Neuronal stem cell (in vitro differentiated cells): ENCODE measurements around the gene CTNNBL1.

Experiments
- DNase-seq: peaks from one replicate; pipeline ENCODE4 v3.0.0-alpha.2; 2013; ENCODE audit warnings: low spot score
- H2AFZ ChIP-seq: one replicate; pipeline ENCODE4 v1.6.1; 2013; ENCODE audit warnings: mild to moderate bottlenecking, low read length, inconsistent platforms
- H2AK5ac ChIP-seq: 2 replicates; pipeline ENCODE4 v1.6.1; 2013; ENCODE audit warnings: low read depth, mild to moderate bottlenecking, inconsistent platforms, low read length, moderate library complexity, mixed read lengths
- H2BK120ac ChIP-seq: 2 replicates; pipeline ENCODE4 v1.6.1; 2013; ENCODE audit warnings: low read depth, mild to moderate bottlenecking, inconsistent platforms, low read length, moderate library complexity, mixed read lengths
- H2BK12ac ChIP-seq: one replicate; pipeline ENCODE4 v1.6.1; 2013; ENCODE audit warnings: low read length, inconsistent platforms
- H2BK15ac ChIP-seq: 2 replicates; pipeline ENCODE4 v1.6.1; 2013; ENCODE audit warnings: mild to moderate bottlenecking, low read length, inconsistent platforms, mixed read lengths
- H2BK5ac ChIP-seq: one replicate; pipeline ENCODE4 v1.6.1; 2013; ENCODE audit warnings: inconsistent platforms, mild to moderate bottlenecking, low read length, moderate library complexity
- H3K14ac ChIP-seq: one replicate; pipeline ENCODE4 v1.6.1; 2013; ENCODE audit warnings: low read length, inconsistent platforms
- H3K18ac ChIP-seq: 2 replicates; pipeline ENCODE4 v1.6.1; 2013; ENCODE audit warnings: low read length, inconsistent platforms
- H3K23ac ChIP-seq: 2 replicates; pipeline ENCODE4 v1.6.1; 2013; ENCODE audit warnings: low read depth, mild to moderate bottlenecking, mixed read lengths, low read length, inconsistent platforms; ENCODE audit not compliant: poor library complexity
- H3K27ac ChIP-seq: replicated peaks from 3 replicates; pipeline ENCODE4 v1.5.1; 2013; ENCODE audit warnings: low read length, inconsistent platforms
- H3K27me3 ChIP-seq, 3 experiments: 2 replicates each; pipeline ENCODE4 v1.6.1; 2013; ENCODE audit warnings: low read length in 3 of 3, mild to moderate bottlenecking in 2 of 3, inconsistent platforms in 1 of 3, low read depth in 1 of 3, mixed read lengths in 1 of 3, moderate library complexity in 1 of 3; ENCODE audit not compliant: control insufficient read depth in 3 of 3, insufficient read depth in 3 of 3
- H3K36me3 ChIP-seq, 2 donors: replicated peaks in 1 of 2; 2 replicates each; pipeline ENCODE4 v1.6.1; 2013; ENCODE audit warnings: low read length in 2 of 2; ENCODE audit not compliant: control insufficient read depth in 2 of 2, insufficient read depth in 2 of 2
- H3K4ac ChIP-seq: 2 replicates; pipeline ENCODE4 v1.6.1; 2013; ENCODE audit warnings: inconsistent platforms, mild to moderate bottlenecking, low read length, moderate library complexity
- H3K4me1 ChIP-seq, 2 donors: 1 replicate in 1 of 2; 2 replicates in 1 of 2; pipeline ENCODE4 v1.6.1; 2013; ENCODE audit warnings: low read length in 2 of 2, low read depth in 1 of 2; ENCODE audit not compliant: control insufficient read depth in 2 of 2, insufficient read depth in 1 of 2
- H3K4me2 ChIP-seq: one replicate; pipeline ENCODE4 v1.6.1; 2013; ENCODE audit warnings: mild to moderate bottlenecking, low read length, inconsistent platforms; ENCODE audit not compliant: insufficient read depth, poor library complexity, severe bottlenecking
- H3K4me3 ChIP-seq, 2 donors: 2 replicates each; pipeline ENCODE4 v1.5.1; 2013; ENCODE audit warnings: low read length in 2 of 2, mild to moderate bottlenecking in 2 of 2, inconsistent platforms in 1 of 2, moderate library complexity in 1 of 2
- H3K79me1 ChIP-seq: one replicate; pipeline ENCODE4 v1.6.1; 2013; ENCODE audit warnings: low read depth, mild to moderate bottlenecking, inconsistent platforms, low read length, moderate library complexity
- H3K9ac ChIP-seq: one replicate; pipeline ENCODE4 v1.6.1; 2013; ENCODE audit warnings: mild to moderate bottlenecking, low read depth, low read length, inconsistent platforms; ENCODE audit not compliant: poor library complexity
- H3K9me3 ChIP-seq, 2 donors: replicated peaks in 1 of 2; 2 replicates each; pipeline versions ENCODE3 to v1.6.1; 2013; ENCODE audit warnings: low read length in 2 of 2, mild to moderate bottlenecking in 2 of 2, inconsistent platforms in 1 of 2, low read depth in 1 of 2, mixed read lengths in 1 of 2, moderate library complexity in 1 of 2; ENCODE audit not compliant: control insufficient read depth in 2 of 2, insufficient read depth in 1 of 2
- H4K8ac ChIP-seq: one replicate; pipeline ENCODE4 v1.6.1; 2013; ENCODE audit warnings: low read depth, mild to moderate bottlenecking, inconsistent platforms, low read length, moderate library complexity
- H4K91ac ChIP-seq: one replicate; pipeline ENCODE4 v1.6.1; 2013; ENCODE audit warnings: low read length, low read depth, mild to moderate bottlenecking, inconsistent platforms; ENCODE audit not compliant: poor library complexity
- WGBS, 2 donors: extraction: QIAGEN DNeasy Blood & Tissue Kit; methylation state at CpG; one replicate each; pipeline ENCODE4 v1.1.7; 2013; ENCODE audit warnings: missing lambda C conversion rate in 2 of 2, mixed read lengths in 1 of 2; ENCODE audit not compliant: insufficient read length in 2 of 2, insufficient replicate concordance in 1 of 2; ENCODE audit errors: extremely low coverage in 2 of 2; 5-methylcytosine and 5-hydroxymethylcytosine counted together

CTNNBL1 gene

DNA sequence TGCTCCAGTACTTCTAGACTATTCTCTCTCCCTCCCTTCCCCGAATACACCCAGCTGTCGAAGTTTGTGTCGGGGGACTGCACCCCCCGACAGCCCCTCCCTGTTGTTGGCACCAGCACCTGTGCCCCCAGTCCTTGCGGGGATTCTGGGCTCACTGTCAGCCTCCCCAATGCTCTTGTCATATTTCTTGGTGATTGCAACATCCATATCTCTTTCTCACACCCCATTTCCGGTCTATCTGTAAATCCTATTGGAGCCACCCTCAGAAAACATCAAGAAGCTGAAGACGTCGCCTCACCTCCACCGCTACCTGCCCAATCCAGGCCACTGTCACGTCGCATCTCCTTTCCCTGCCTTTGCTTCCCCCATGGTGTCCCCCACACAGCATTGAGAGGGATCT is 176.5 kb downstream of the CTNNBL1 start:
- Histone ChIP-seq H4K8ac (no peak overlapping the region), H4K91ac (no peak overlapping the region), H3K18ac (peak overlapping the region; percentile 23), H2BK12ac (no peak overlapping the region), H3K23ac (peak overlapping the region; percentile 6), H3K4me1 (peaks cover 19 to 21% of the 10 kb centered on the region in 2 donors), H2BK15ac (no peak overlapping the region), H3K4ac (no peak overlapping the region), H2AK5ac (no peak overlapping the region), H3K14ac (peak overlapping the region; percentile 32), H2BK120ac (no peak overlapping the region), H3K9ac (no peak overlapping the region), H3K27ac (no peak overlapping the region), H3K36me3 (peaks cover 14 to 26% of the 10 kb centered on the region in 2 donors), H2BK5ac (peak overlapping the region; percentile 55), H3K79me1 (no peaks in the 10 kb centered on the region), H2AFZ (no peak overlapping the region), H3K9me3 (peaks cover 0 to 2% of the 10 kb centered on the region in 2 donors), H3K27me3 (no peaks in the 10 kb centered on the region), H3K4me2 (no peak overlapping the region), H3K4me3 (no peak overlapping the region)
- WGBS, 2 donors = no CpG with 5 or more reads among the region's 11 CpGs
- no peak for DNase-seq

DNA sequence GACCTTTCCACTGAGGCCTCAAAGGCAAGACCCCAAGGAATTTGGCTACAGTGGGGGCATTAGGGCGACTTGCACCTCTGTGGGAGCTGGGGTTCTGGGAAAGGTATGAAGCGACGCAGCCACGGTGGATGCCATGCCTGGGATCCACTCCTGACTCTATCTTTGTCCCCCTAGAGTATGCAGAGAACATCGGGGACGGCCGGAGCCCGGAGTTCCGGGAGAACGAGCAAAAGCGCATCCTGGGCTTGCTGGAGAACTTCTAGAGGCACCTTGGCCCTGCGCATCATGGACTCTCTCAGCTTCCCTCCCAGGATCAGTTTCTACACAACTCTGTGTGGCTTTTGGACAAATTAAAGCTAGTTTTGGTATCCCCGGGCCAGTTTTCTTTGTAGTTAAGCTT is 177.9 kb downstream of the CTNNBL1 start:
- Histone ChIP-seq H3K14ac (no peak overlapping the region), H2AK5ac (no peak overlapping the region), H3K9ac (no peak overlapping the region), H3K27ac (no peak overlapping the region), H2BK15ac (no peak overlapping the region), H3K36me3 (peaks cover 14 to 17% of the 10 kb centered on the region in 2 donors), H2BK12ac (no peak overlapping the region), H4K91ac (peak overlapping the region; percentile 39), H3K23ac (peak overlapping the region; percentile 27), H3K27me3 (no peaks in the 10 kb centered on the region), H2BK5ac (no peak overlapping the region), H2BK120ac (no peak overlapping the region), H3K4ac (peak overlapping the region; percentile 56), H3K4me2 (no peak overlapping the region), H3K4me3 (no peak overlapping the region), H3K79me1 (no peaks in the 10 kb centered on the region), H4K8ac (no peak overlapping the region), H3K4me1 (peaks cover 19 to 21% of the 10 kb centered on the region in 2 donors), H3K9me3 (peaks cover 0 to 2% of the 10 kb centered on the region in 2 donors), H2AFZ (no peak overlapping the region), H3K18ac (no peak overlapping the region)
- no CpG with 5 or more reads among the region's 13 CpGs for WGBS, 2 donors
- DNase-seq = no peak

DNA sequence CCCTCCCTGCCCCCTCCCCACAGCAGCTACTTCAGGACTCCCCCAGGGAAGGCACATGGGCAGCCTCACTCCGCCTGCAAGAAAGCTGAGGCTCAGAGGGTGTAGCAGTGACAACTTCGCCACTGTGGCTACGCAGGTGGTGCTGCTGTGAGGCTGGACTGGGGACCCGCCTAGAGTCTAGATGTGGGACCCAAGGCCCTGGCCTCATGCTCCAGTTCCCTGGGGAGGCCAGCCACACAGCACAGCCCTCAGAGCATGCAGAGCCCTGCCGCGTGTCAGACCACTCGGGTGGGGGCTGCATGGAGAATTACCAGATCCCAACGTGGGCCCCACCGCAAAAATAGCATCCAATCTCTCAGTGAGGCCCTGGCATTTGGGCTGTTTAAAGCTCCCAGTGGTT is 178.3 kb downstream of the CTNNBL1 start:
- Histone ChIP-seq H3K27ac (no peak overlapping the region), H4K8ac (no peak overlapping the region), H4K91ac (no peak overlapping the region), H3K4me3 (no peak overlapping the region), H3K9ac (no peak overlapping the region), H3K14ac (no peak overlapping the region), H2BK15ac (no peak overlapping the region), H3K27me3 (no peaks in the 10 kb centered on the region), H2AK5ac (no peak overlapping the region), H3K36me3 (peaks cover 14 to 17% of the 10 kb centered on the region in 2 donors), H3K4me1 (peaks cover 19 to 21% of the 10 kb centered on the region in 2 donors), H3K23ac (no peak overlapping the region), H2AFZ (no peak overlapping the region), H2BK120ac (no peak overlapping the region), H3K18ac (peak overlapping the region; percentile 55), H3K4ac (no peak overlapping the region), H3K9me3 (peaks cover 0 to 2% of the 10 kb centered on the region in 2 donors), H3K4me2 (no peak overlapping the region), H3K79me1 (no peaks in the 10 kb centered on the region), H2BK5ac (no peak overlapping the region), H2BK12ac (no peak overlapping the region)
- no CpG with 5 or more reads among the region's 9 CpGs for WGBS, 2 donors
- DNase-seq = no peak

- Histone ChIP-seq H2AFZ (no peak overlapping the region), H3K36me3 (peaks cover 13 to 17% of the 10 kb centered on the region in 2 donors), H3K9ac (peak overlapping the region; percentile 68), H2BK5ac (peak overlapping the region; percentile 68), H3K14ac (peak overlapping the region; percentile 31), H3K79me1 (no peaks in the 10 kb centered on the region), H3K9me3 (peaks cover 0 to 2% of the 10 kb centered on the region in 2 donors), H3K23ac (peak overlapping the region; percentile 82), H3K27ac (no peak overlapping the region), H4K8ac (peak overlapping the region; percentile 57), H3K4ac (no peak overlapping the region), H3K4me1 (peaks cover 6 to 13% of the 10 kb centered on the region in 2 donors), H2BK120ac (no peak overlapping the region), H3K18ac (peak overlapping the region; percentile 41), H3K4me3 (no peak overlapping the region), H3K27me3 (no peaks in the 10 kb centered on the region), H4K91ac (no peak overlapping the region), H3K4me2 (no peak overlapping the region), H2AK5ac (no peak overlapping the region), H2BK15ac (no peak overlapping the region), H2BK12ac (no peak overlapping the region)
- no peak for DNase-seq
- WGBS, 2 donors = no CpG with 5 or more reads among the region's 11 CpGs
Observed at GRCh38 chr20:37873884-37874283, 180.1 kb downstream of the CTNNBL1 start.
